Glutamatergic neuron (in vitro differentiated cells): Measurements from ENCODE around the gene RPL4. TPM values are rescaled to one million over a fixed set of nuclear protein-coding genes. Genes with fewer than 3 reads are reported as not detected.
A peak's percentile ranks its signal among the peaks of the same experiment; 100 is the strongest.

Source experiments
- DNase-seq: peaks from one replicate; pipeline ENCODE4 v3.0.0; 2022
- H3K27ac Mint-ChIP-seq: one replicate; pipeline ENCODE4 v1.8.0; 2020; ENCODE audit warnings: mild to moderate bottlenecking, mixed read lengths, inconsistent platforms; ENCODE audit not compliant: unreplicated experiment
- H3K27me3 Mint-ChIP-seq: one replicate; pipeline ENCODE4 v1.8.0; 2020; ENCODE audit warnings: mild to moderate bottlenecking, moderate library complexity, mixed read lengths, inconsistent platforms; ENCODE audit not compliant: unreplicated experiment
- H3K36me3 Mint-ChIP-seq: one replicate; pipeline ENCODE4 v1.8.0; 2020; ENCODE audit warnings: mild to moderate bottlenecking, mixed read lengths, inconsistent platforms; ENCODE audit not compliant: unreplicated experiment
- H3K4me1 Mint-ChIP-seq: one replicate; pipeline ENCODE4 v1.8.0; 2020; ENCODE audit warnings: mild to moderate bottlenecking, low read depth, mixed read lengths, inconsistent platforms; ENCODE audit not compliant: unreplicated experiment
- H3K4me3 Mint-ChIP-seq: one replicate; pipeline ENCODE4 v1.8.0; 2020; ENCODE audit warnings: mild to moderate bottlenecking, mixed read lengths, inconsistent platforms; ENCODE audit not compliant: unreplicated experiment
- H3K9me3 Mint-ChIP-seq: one replicate; pipeline ENCODE4 v1.8.0; 2020; ENCODE audit warnings: mild to moderate bottlenecking, moderate library complexity, mixed read lengths, inconsistent platforms; ENCODE audit not compliant: unreplicated experiment
- CTCF ChIP-seq: fragments of 200-600 bp; sonication (generic); IDR thresholded peaks from one replicate; pipeline ENCODE4 v1.5.0; 2021; ENCODE audit not compliant: partially characterized antibody, unreplicated experiment
- microRNA-seq: library from miRNA; unstranded; fragments of <30 nt; microRNA quantifications from one replicate; pipeline ENCODE4, GENCODE V29; 2020; ENCODE audit not compliant: unreplicated experiment
- total RNA-seq: library from RNA; stranded (reverse); fragmentation: NEBNext Ultra II Directional; extraction: Animal tissue kit (Norgen Biotek cat#: 25700); gene quantifications from one replicate; pipeline ENCODE4 v1.2.1, GENCODE V29; 2021; ENCODE audit not compliant: unreplicated experiment

Gene RPL4
- total RNA-seq, 1 donor from 2014 or later: 1,679 TPM

- Mint-ChIP-seq H3K4me1 (peaks cover 3% of the 10 kb centered on the region), H3K4me3 (no peak overlapping the region), H3K27me3 (no peaks in the 10 kb centered on the region), H3K27ac (no peak overlapping the region), H3K9me3 (no peaks in the 10 kb centered on the region), H3K36me3 (no peaks in the 10 kb centered on the region)
- no peak for TF ChIP-seq CTCF
- DNase-seq: no peak
Observed at GRCh38 chr15:66454143-66454542, 50.5 kb downstream of the RPL4 start.

- no peak for TF ChIP-seq CTCF
- Mint-ChIP-seq H3K4me1 (peaks cover 3% of the 10 kb centered on the region), H3K36me3 (no peaks in the 10 kb centered on the region), H3K9me3 (no peaks in the 10 kb centered on the region), H3K27ac (no peak overlapping the region), H3K27me3 (peaks cover 2% of the 10 kb centered on the region), H3K4me3 (no peak overlapping the region)
- no peak for DNase-seq
Observed at GRCh38 chr15:66452971-66453580, 51.6 kb downstream of the RPL4 start.

GRCh38 chr15:66452420-66452819 is 52.2 kb downstream of the RPL4 start:
- H3K27me3 Mint-ChIP-seq: peaks cover 2% of the 10 kb centered on the region
- H3K4me3 Mint-ChIP-seq: no peak overlapping the region
- no peak for TF ChIP-seq CTCF
- no peaks in the 10 kb centered on the region for H3K36me3 Mint-ChIP-seq
- peaks cover 3% of the 10 kb centered on the region for H3K4me1 Mint-ChIP-seq
- no peaks in the 10 kb centered on the region for H3K9me3 Mint-ChIP-seq
- H3K27ac Mint-ChIP-seq: no peak overlapping the region
- DNase-seq: no peak

Small RNA genes lying within 50 kb of the gene (microRNA-seq; reads per million reads assigned to microRNA genes)
- gene MIR4512: 2.1 reads per million, percentile 13 among the genes with 10 or more reads in this experiment

Other genes with a start within 250 kb of the RPL4 start
- 6.0 TPM for gene DIS3L, start 211.3 kb downstream of the RPL4 start, total RNA-seq
- 5.8 TPM for gene TIPIN, start 148.2 kb downstream of the RPL4 start, total RNA-seq
- 27.3 TPM for gene MAP2K1, start 117.9 kb downstream of the RPL4 start, total RNA-seq
- gene SNAPC5, start 7.1 kb downstream of the RPL4 start, total RNA-seq: 17.6 TPM
- 21.8 TPM for gene ZWILCH, start 471 bp upstream of the RPL4 start, total RNA-seq
- not detected for gene LCTL, start 61.1 kb upstream of the RPL4 start, total RNA-seq
- 0.83 TPM for gene SMAD6, start 197.4 kb upstream of the RPL4 start, total RNA-seq